WERI-Rb-1 (cell line): ENCODE measurements around the gene ACTL9.
"Not testable (repeated sequence)": the region's sequence is repeated elsewhere in the genome, so short reads cannot be mapped to it uniquely, and the experiment has no call there.

Experiments used
- DNase-seq: peaks from one replicate; pipeline ENCODE4 v3.0.0-alpha.2; 2020
- H3K27ac ChIP-seq: fragments of 250-450 bp; sonication (Bioruptor Pico); 2 replicates; pipeline ENCODE4 v1.5.1; 2020; ENCODE audit warnings: mild to moderate bottlenecking, moderate library complexity
- H3K27me3 ChIP-seq: fragments of 250-450 bp; sonication (Bioruptor Pico); 2 replicates; pipeline ENCODE4 v1.5.1; 2021; ENCODE audit warnings: mild to moderate bottlenecking, low read depth, moderate library complexity; ENCODE audit not compliant: insufficient read depth, severe bottlenecking
- H3K36me3 ChIP-seq: fragments of 250-450 bp; sonication (Bioruptor Pico); 2 replicates; pipeline ENCODE4 v1.5.1; 2020; ENCODE audit warnings: mild to moderate bottlenecking, moderate library complexity
- H3K4me3 ChIP-seq: 2 replicates; pipeline ENCODE4 v1.5.1; 2011; ENCODE audit warnings: low read depth, mild to moderate bottlenecking, control low read depth, low read length
- H3K9me3 ChIP-seq: fragments of 250-450 bp; sonication (Bioruptor Pico); 2 replicates; pipeline ENCODE4 v1.5.1; 2021; ENCODE audit warnings: mild to moderate bottlenecking, moderate library complexity; ENCODE audit not compliant: severe bottlenecking
- CTCF ChIP-seq: IDR thresholded peaks from 2 replicates; pipeline ENCODE4 v1.5.1; 2011; ENCODE audit warnings: low read depth, mild to moderate bottlenecking, control low read depth, inconsistent platforms, low read length

ACTL9 gene, protein sequence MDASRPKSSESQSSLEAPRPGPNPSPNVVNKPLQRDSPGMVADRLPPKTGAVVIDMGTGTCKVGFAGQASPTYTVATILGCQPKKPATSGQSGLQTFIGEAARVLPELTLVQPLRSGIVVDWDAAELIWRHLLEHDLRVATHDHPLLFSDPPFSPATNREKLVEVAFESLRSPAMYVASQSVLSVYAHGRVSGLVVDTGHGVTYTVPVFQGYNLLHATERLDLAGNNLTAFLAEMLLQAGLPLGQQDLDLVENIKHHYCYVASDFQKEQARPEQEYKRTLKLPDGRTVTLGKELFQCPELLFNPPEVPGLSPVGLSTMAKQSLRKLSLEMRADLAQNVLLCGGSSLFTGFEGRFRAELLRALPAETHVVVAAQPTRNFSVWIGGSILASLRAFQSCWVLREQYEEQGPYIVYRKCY

GRCh38 chr19:8698433-8699063 lies at the start of gene ACTL9:
TSS of gene ACTL9 (minus strand) at chr19:8698795. CDS start at chr19:8698701, 94 bp downstream.
- no peak for TF ChIP-seq CTCF
- no peak for DNase-seq
- H3K9me3 ChIP-seq, result no peaks in the 10 kb centered on the region
- no peaks in the 10 kb centered on the region for H3K36me3 ChIP-seq
- H3K27ac ChIP-seq, result no peak within 1 kb of the TSS
- H3K27me3 ChIP-seq, result peaks cover 83% of the 10 kb centered on the region
- no peak within 1 kb of the TSS for H3K4me3 ChIP-seq

DNA sequence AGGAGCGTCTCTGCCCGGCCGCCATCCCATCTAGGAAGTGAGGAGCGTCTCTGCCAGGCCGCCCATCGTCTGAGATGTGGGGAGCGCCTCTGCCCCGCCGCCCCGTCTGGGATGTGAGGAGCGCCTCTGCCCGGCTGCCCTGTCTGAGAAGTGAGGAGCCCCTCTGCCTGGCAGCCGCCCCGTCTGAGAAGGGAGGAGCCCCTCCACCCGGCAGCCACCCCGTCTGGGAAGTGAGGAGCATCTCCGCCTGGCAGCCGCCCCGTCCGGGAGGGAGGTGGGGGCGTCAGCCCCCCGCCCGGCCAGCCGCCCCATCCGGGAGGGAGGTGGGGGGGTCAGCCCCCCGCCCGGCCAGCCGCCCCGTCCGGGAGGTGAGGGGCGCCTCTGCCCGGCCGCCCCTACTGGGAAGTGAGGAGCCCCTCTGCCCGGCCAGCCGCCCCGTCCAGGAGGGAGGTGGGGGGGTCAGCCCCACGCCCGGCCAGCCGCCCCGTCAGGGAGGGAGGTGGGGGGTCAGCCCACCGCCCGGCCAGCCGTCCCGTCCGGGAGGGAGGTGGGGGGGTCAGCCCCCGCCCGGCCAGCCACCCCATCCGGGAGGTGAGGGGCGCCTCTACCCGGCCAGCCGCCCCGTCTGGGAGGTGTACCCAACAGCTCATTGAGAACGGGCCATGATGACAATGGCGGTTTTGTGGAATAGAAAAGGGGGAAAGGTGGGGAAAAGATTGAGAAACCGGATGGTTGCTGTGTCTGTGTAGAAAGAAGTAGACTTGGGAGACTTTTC lies 40.9 kb upstream of the ACTL9 start:
- not testable (repeated sequence) for H3K27me3 ChIP-seq, H3K27ac ChIP-seq, H3K36me3 ChIP-seq, H3K4me3 ChIP-seq, H3K9me3 ChIP-seq, DNase-seq

GRCh38 chr19:8738377-8738776 lies 39.8 kb upstream of the ACTL9 start:
- H3K4me3 ChIP-seq, result no peak overlapping the region
- H3K9me3 ChIP-seq, result peaks cover 3% of the 10 kb centered on the region
- DNase-seq, result no peak
- H3K27me3 ChIP-seq, result peaks cover 12% of the 10 kb centered on the region
- H3K27ac ChIP-seq, result no peak overlapping the region
- no peaks in the 10 kb centered on the region for H3K36me3 ChIP-seq
- no peak for TF ChIP-seq CTCF

DNA sequence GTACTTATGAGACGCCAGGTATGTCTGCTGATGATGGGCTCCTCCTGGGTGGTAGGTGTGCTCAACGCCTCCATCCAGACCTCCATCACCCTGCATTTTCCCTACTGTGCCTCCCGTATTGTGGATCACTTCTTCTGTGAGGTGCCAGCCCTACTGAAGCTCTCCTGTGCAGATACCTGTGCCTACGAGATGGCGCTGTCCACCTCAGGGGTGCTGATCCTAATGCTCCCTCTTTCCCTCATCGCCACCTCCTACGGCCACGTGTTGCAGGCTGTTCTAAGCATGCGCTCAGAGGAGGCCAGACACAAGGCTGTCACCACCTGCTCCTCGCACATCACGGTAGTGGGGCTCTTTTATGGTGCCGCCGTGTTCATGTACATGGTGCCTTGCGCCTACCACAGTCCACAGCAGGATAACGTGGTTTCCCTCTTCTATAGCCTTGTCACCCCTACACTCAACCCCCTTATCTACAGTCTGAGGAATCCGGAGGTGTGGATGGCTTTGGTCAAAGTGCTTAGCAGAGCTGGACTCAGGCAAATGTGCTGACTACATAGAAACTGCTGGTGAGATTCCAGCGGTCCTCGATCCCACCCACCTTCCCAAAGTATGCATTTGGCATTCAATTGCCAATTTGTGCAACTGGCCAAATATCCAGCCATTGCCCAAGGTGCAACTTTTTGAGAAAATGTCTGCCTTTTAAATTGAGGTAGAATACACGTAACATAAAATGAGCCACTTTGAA lies 33.0 kb upstream of the ACTL9 start:
- H3K27ac ChIP-seq, result no peak overlapping the region
- H3K4me3 ChIP-seq, result no peak overlapping the region
- H3K36me3 ChIP-seq, result no peaks in the 10 kb centered on the region
- no peak for DNase-seq
- TF ChIP-seq CTCF, result no peak
- H3K27me3 ChIP-seq, result peaks cover 53% of the 10 kb centered on the region
- H3K9me3 ChIP-seq, result peaks cover 5% of the 10 kb centered on the region

DNA sequence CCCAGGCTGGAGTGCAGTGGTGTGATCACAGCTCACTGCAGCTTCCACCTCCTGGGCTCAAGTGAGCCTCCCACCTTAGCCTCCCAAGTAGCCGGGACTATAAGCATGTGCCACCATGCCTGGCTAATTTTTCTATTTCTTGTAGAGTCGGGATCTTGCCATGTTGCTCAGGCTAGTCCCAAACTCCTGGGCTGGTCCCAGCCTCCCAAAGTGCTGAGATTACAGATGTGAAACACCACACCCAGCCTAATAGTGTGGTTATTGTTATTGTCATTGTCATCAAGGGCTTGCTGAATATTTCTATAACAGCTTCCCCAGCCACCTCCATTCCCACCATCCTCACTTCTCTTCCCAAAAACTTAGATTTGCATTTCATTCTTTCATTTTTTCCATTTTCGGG lies 25.7 kb upstream of the ACTL9 start:
- H3K9me3 ChIP-seq, result no peaks in the 10 kb centered on the region
- H3K4me3 ChIP-seq, result no peak overlapping the region
- peaks cover 48% of the 10 kb centered on the region for H3K27me3 ChIP-seq
- no peaks in the 10 kb centered on the region for H3K36me3 ChIP-seq
- DNase-seq, result no peak
- no peak overlapping the region for H3K27ac ChIP-seq
- TF ChIP-seq CTCF, result no peak
